Measurements from ENCODE around the gene EIF5. TPM values are rescaled to one million over a fixed set of nuclear protein-coding genes. Genes with fewer than 3 reads are reported as not detected.

EIF5 gene
- polyA plus RNA-seq, 1 donor (not counting 4 experiments of a cell fraction or from before 2014, with no cell fraction given) = 221 TPM

DNA sequence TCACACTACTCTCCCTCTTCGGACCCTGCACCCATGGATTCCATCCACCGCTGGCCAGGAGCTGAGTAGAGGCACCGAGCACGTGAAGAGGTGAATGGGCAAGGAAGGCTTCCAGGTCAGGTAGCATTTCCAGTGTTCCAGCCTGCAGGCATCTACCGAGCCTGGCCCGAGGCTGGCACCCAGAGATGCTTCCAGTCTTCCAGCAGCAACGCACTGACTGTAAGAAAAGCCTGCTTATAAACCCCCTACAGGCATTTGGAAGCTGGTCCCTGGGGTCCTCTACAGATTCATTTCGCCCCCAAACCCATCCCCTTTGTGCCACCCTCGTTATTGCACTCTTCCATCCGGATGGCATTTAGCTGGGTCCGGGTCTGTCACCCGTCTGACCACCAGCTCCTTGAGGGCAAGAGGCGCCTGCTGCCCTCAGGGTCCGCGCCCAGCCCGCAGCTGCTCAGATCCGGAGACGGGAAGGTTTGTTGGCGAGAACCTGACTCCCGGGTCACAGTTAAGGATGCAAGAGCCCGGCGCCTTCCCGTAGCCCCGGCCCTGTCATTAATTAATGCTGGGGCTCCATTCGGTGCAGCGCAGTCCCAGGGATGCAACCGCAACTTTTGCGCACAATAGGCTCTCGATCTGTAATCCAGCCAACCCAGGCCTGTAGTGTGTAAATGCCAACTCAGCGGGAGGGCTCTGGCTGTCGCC is 50.6 kb downstream of the EIF5 start:
- Histone ChIP-seq H3K27me3 (ENCODE audit: control insufficient read depth, extremely low read depth, insufficient read depth, low read length) (no peaks in the 10 kb centered on the region), H3K27ac (ENCODE audit: control insufficient read depth, insufficient read depth, low read length) (peak overlapping the region; percentile 87), H3K4me1 (ENCODE audit: control insufficient read depth, extremely low read depth, insufficient read depth, low read length) (peaks cover 22% of the 10 kb centered on the region), H3K9me1 (ENCODE audit: control insufficient read depth, extremely low read depth, insufficient read depth, low read length) (peaks cover 2% of the 10 kb centered on the region), H3K4me2 (ENCODE audit: control insufficient read depth, extremely low read depth, insufficient read depth, low read depth, low read length) (peak overlapping the region; percentile 93), H2AFZ (ENCODE audit: control insufficient read depth, low read length) (peak overlapping the region; percentile 88), H3K9ac (ENCODE audit: control insufficient read depth, extremely low read depth, insufficient read depth, low read length) (peak overlapping the region; percentile 84), H4K20me1 (ENCODE audit: control insufficient read depth, extremely low read depth, insufficient read depth, low read length) (peaks cover 15% of the 10 kb centered on the region), H3K36me3 (ENCODE audit: control insufficient read depth in 2 of 2, extremely low read depth in 1 of 2, insufficient read depth in 2 of 2, low read length in 2 of 2) (peaks cover 1 to 6% of the 10 kb centered on the region in 2 experiments), H3K9me3 (ENCODE audit: control insufficient read depth, low read depth, low read length) (no peaks in the 10 kb centered on the region), H3K79me2 (ENCODE audit: control insufficient read depth, insufficient read depth, low read length) (peaks cover 52% of the 10 kb centered on the region), H3K4me3 (ENCODE audit: control insufficient read depth in 2 of 3, extremely low read depth in 1 of 3, insufficient read depth in 2 of 3, low read depth in 1 of 3, low read length in 3 of 3) (peak overlapping the region; percentile 71 to 96 (median 94))
- DNase-seq (ENCODE audit: low read depth, low spot score) (no peak), FAIRE-seq (no peak)
- dilution Hi-C loops (cut with MboI; ENCODE audit: extremely low pct_ligation_motif_present, low sequenced_read_pairs) = no loop called here
- no peak for TF ChIP-seq EZH2 (IDR thresholded peaks at IDR 0.05; ENCODE audit: low read length)
- TF ChIP-seq CTCF (optimal IDR thresholded peaks at IDR 0.05 in 1 of 3, IDR thresholded peaks at IDR 0.05 in 1 of 3, conservative IDR thresholded peaks at IDR 0.05 in 1 of 3; ENCODE audit: extremely low read depth in 1 of 3, insufficient read depth in 2 of 3, low read length in 3 of 3) = no peak

- no peaks in the 10 kb centered on the region for H3K27me3 ChIP-seq (ENCODE audit: control insufficient read depth, extremely low read depth, insufficient read depth, low read length)
- peaks cover 19% of the 10 kb centered on the region for H4K20me1 ChIP-seq (ENCODE audit: control insufficient read depth, extremely low read depth, insufficient read depth, low read length)
- TF ChIP-seq CTCF (optimal IDR thresholded peaks at IDR 0.05 in 1 of 3, IDR thresholded peaks at IDR 0.05 in 1 of 3, conservative IDR thresholded peaks at IDR 0.05 in 1 of 3; ENCODE audit: extremely low read depth in 1 of 3, insufficient read depth in 2 of 3, low read length in 3 of 3) (peak in 1 of 3 experiments; percentile 0), EZH2 (IDR thresholded peaks at IDR 0.05; ENCODE audit: low read length) (no peak)
- peaks cover 1 to 6% of the 10 kb centered on the region in 2 experiments for H3K36me3 ChIP-seq (ENCODE audit: control insufficient read depth in 2 of 2, extremely low read depth in 1 of 2, insufficient read depth in 2 of 2, low read length in 2 of 2)
- H3K4me2 ChIP-seq (ENCODE audit: control insufficient read depth, extremely low read depth, insufficient read depth, low read depth, low read length) = peak within 1 kb of the TSS; percentile 93
- no peaks in the 10 kb centered on the region for H3K9me3 ChIP-seq (ENCODE audit: control insufficient read depth, low read depth, low read length)
- peaks cover 22% of the 10 kb centered on the region for H3K4me1 ChIP-seq (ENCODE audit: control insufficient read depth, extremely low read depth, insufficient read depth, low read length)
- H2AFZ ChIP-seq (ENCODE audit: control insufficient read depth, low read length) = peak within 1 kb of the TSS; percentile 88
- dilution Hi-C loops (cut with MboI; ENCODE audit: extremely low pct_ligation_motif_present, low sequenced_read_pairs) = no loop called here
- FAIRE-seq = peak; percentile 43
- DNase-seq (ENCODE audit: low read depth, low spot score) = peak; percentile 66
- H3K79me2 ChIP-seq (ENCODE audit: control insufficient read depth, insufficient read depth, low read length) = peaks cover 58% of the 10 kb centered on the region
- H3K9me1 ChIP-seq (ENCODE audit: control insufficient read depth, extremely low read depth, insufficient read depth, low read length) = peaks cover 2% of the 10 kb centered on the region
- H3K4me3 ChIP-seq (ENCODE audit: control insufficient read depth in 2 of 3, extremely low read depth in 1 of 3, insufficient read depth in 2 of 3, low read depth in 1 of 3, low read length in 3 of 3) = peak within 1 kb of the TSS; percentile 71 to 96 (median 94)
- peak within 1 kb of the TSS; percentile 87 for H3K27ac ChIP-seq (ENCODE audit: control insufficient read depth, insufficient read depth, low read length)
- peak within 1 kb of the TSS; percentile 84 for H3K9ac ChIP-seq (ENCODE audit: control insufficient read depth, extremely low read depth, insufficient read depth, low read length)
These were observed 51.3 kb downstream of the EIF5 start, which contains the start of gene MARK3 for GRCh38 chr14:103385152-103385928. Gene MARK3, plus strand, starts transcription at chr14:103385415. Its CDS starts 615 bp downstream, at chr14:103386030.

Data from keratinocyte (primary cell).